ENCODE data around the gene EGFL7. TPM values are rescaled to one million over a fixed set of nuclear protein-coding genes. Genes with fewer than 3 reads are reported as not detected.

Gene EGFL7
- total RNA-seq, 2 donors from 2014 or later = 31.5 to 34.0 TPM

DNA sequence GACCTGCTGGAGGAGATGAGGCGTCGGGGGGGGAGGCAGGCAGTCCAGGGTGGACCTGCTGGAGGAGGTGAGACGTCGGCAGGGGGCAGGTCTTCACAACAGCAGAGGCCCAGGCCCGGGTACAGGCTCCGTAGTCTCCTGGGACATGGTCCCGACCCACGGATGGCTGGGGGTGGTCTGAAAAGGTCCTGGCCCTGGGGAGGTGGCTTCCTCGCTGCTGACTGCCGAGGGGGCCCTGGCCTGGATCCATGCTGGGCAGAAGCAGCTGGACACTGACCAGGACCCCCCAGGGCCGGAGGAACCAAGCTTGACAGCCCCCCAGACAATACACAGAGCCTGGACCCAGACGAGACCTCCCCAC, 8.5 kb downstream of the EGFL7 start:
- Mint-ChIP-seq H3K9me3 (no peaks in the 10 kb centered on the region), H3K36me3 (ENCODE audit: low read depth) (peaks cover 3% of the 10 kb centered on the region), H3K27ac (no peak overlapping the region), H3K4me3 (no peak overlapping the region), H3K27me3 (ENCODE audit: insufficient read depth) (peaks cover 2% of the 10 kb centered on the region), H3K4me1 (peaks cover 3% of the 10 kb centered on the region)
- Histone ChIP-seq H3K9me3 (ENCODE audit: control insufficient read depth, low read length) (no peaks in the 10 kb centered on the region), H3K4me1 (ENCODE audit: control insufficient read depth, insufficient read depth, low read length) (no peaks in the 10 kb centered on the region), H3K36me3 (ENCODE audit: control insufficient read depth, insufficient read depth, low read length) (peaks cover 5% of the 10 kb centered on the region), H3K27ac (ENCODE audit: low read depth, low read length) (no peak overlapping the region), H3K4me3 (ENCODE audit: low read length) (no peak overlapping the region), H3K9ac (ENCODE audit: extremely low read depth, low read length, poor library complexity, severe bottlenecking) (no peak overlapping the region), H3K27me3 (ENCODE audit: control insufficient read depth, insufficient read depth, low read length, poor library complexity, severe bottlenecking) (no peaks in the 10 kb centered on the region)
- WGBS, 2 experiments (ENCODE audit: insufficient coverage in 1 of 2, insufficient read length in 1 of 2) = 80 to 85% methylated on average over 4 to 12 of the region's 12 CpGs
- TF ChIP-seq, protein P1, sequence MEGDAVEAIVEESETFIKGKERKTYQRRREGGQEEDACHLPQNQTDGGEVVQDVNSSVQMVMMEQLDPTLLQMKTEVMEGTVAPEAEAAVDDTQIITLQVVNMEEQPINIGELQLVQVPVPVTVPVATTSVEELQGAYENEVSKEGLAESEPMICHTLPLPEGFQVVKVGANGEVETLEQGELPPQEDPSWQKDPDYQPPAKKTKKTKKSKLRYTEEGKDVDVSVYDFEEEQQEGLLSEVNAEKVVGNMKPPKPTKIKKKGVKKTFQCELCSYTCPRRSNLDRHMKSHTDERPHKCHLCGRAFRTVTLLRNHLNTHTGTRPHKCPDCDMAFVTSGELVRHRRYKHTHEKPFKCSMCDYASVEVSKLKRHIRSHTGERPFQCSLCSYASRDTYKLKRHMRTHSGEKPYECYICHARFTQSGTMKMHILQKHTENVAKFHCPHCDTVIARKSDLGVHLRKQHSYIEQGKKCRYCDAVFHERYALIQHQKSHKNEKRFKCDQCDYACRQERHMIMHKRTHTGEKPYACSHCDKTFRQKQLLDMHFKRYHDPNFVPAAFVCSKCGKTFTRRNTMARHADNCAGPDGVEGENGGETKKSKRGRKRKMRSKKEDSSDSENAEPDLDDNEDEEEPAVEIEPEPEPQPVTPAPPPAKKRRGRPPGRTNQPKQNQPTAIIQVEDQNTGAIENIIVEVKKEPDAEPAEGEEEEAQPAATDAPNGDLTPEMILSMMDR (conservative IDR thresholded peaks at IDR 0.05) = no peak
- no peak for DNase-seq

DNA sequence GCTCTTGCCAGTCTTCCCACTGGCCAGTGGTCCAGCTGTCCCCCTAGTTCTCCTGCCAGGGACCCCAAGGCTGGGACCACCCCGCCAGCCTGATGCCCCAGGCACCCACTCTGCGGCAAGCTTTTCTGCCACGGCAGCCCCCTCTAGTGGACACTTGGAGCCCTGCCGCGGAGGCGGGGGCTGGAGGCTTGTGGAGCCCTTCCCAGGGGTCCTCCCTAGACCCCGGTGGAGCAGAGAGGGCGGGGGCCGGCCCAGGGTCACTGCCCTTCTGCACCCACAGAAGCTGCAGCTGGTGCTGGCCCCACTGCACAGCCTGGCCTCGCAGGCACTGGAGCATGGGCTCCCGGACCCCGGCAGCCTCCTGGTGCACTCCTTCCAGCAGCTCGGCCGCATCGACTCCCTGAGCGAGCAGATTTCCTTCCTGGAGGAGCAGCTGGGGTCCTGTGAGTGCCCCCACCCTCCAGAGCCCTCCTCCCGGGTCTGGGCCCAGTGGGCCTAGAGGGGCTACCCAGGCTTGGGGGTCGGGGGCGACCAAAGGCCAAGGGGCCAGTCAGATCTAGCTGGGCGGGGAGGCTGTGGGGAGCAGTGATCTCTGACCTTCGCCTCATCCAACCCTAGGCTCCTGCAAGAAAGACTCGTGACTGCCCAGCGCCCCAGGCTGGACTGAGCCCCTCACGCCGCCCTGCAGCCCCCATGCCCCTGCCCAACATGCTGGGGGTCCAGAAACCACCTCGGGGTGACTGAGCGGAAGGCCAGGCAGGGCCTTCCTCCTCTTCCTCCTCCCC, 9.1 kb downstream of the EGFL7 start:
- Mint-ChIP-seq H3K27me3 (ENCODE audit: insufficient read depth) (no peaks in the 10 kb centered on the region), H3K9me3 (no peaks in the 10 kb centered on the region), H3K27ac (no peak overlapping the region), H3K4me1 (peaks cover 3% of the 10 kb centered on the region), H3K36me3 (ENCODE audit: low read depth) (peaks cover 3% of the 10 kb centered on the region), H3K4me3 (no peak overlapping the region)
- TF ChIP-seq, protein P1 (conservative IDR thresholded peaks at IDR 0.05) = peak; percentile 92
- WGBS, 2 experiments (ENCODE audit: insufficient coverage in 1 of 2, insufficient read length in 1 of 2) = 71 to 72% methylated on average over 20 to 27 of the region's 27 CpGs
- no peaks in the 10 kb centered on the region for H3K4me1 ChIP-seq (ENCODE audit: control insufficient read depth, insufficient read depth, low read length)
- peak; percentile 89 for DNase-seq
- H3K9me3 ChIP-seq (ENCODE audit: control insufficient read depth, low read length) = no peaks in the 10 kb centered on the region
- peaks cover 5% of the 10 kb centered on the region for H3K36me3 ChIP-seq (ENCODE audit: control insufficient read depth, insufficient read depth, low read length)
- H3K27me3 ChIP-seq (ENCODE audit: control insufficient read depth, insufficient read depth, low read length, poor library complexity, severe bottlenecking) = no peaks in the 10 kb centered on the region
- H3K27ac ChIP-seq (ENCODE audit: low read depth, low read length) = no peak overlapping the region
- no peak overlapping the region for H3K4me3 ChIP-seq (ENCODE audit: low read length)
- H3K9ac ChIP-seq (ENCODE audit: extremely low read depth, low read length, poor library complexity, severe bottlenecking) = no peak overlapping the region

DNA sequence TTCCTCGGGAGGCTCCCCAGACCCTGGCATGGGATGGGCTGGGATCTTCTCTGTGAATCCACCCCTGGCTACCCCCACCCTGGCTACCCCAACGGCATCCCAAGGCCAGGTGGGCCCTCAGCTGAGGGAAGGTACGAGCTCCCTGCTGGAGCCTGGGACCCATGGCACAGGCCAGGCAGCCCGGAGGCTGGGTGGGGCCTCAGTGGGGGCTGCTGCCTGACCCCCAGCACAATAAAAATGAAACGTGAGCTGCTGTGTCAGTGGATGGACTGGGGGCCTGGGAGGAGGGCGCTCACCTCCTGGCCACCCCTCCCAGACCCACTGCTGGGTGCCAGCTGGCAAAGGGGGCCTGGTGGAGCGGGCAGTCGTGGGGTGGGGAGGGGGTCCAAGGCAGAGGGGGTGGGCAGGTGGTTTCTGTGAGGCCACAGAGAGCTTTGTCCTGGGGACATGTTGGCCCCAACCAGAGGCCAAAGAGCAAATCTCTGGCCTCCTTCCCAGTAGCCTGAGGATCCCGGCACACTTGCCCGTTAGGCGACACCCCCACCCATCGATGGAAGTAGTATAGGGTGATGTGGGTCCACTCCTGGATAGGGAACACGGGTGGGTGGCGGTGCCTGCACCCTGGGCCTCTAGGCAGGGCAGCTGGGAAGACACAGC, 9.8 kb downstream of the EGFL7 start:
- H3K36me3 Mint-ChIP-seq (ENCODE audit: low read depth) = peaks cover 3% of the 10 kb centered on the region
- no peaks in the 10 kb centered on the region for H3K9me3 ChIP-seq (ENCODE audit: control insufficient read depth, low read length)
- DNase-seq = no peak
- no peaks in the 10 kb centered on the region for H3K27me3 ChIP-seq (ENCODE audit: control insufficient read depth, insufficient read depth, low read length, poor library complexity, severe bottlenecking)
- no peak overlapping the region for H3K4me3 ChIP-seq (ENCODE audit: low read length)
- no peaks in the 10 kb centered on the region for H3K27me3 Mint-ChIP-seq (ENCODE audit: insufficient read depth)
- TF ChIP-seq, protein P1 (conservative IDR thresholded peaks at IDR 0.05) = no peak
- no peak overlapping the region for H3K9ac ChIP-seq (ENCODE audit: extremely low read depth, low read length, poor library complexity, severe bottlenecking)
- peaks cover 3% of the 10 kb centered on the region for H3K4me1 Mint-ChIP-seq
- H3K9me3 Mint-ChIP-seq = no peaks in the 10 kb centered on the region
- H3K4me1 ChIP-seq (ENCODE audit: control insufficient read depth, insufficient read depth, low read length) = no peaks in the 10 kb centered on the region
- no peak overlapping the region for H3K27ac Mint-ChIP-seq
- H3K4me3 Mint-ChIP-seq = no peak overlapping the region
- H3K36me3 ChIP-seq (ENCODE audit: control insufficient read depth, insufficient read depth, low read length) = peaks cover 5% of the 10 kb centered on the region
- WGBS, 2 experiments (ENCODE audit: insufficient coverage in 1 of 2, insufficient read length in 1 of 2) = 88 to 95% methylated on average over 3 to 14 of the region's 14 CpGs
- H3K27ac ChIP-seq (ENCODE audit: low read depth, low read length) = no peak overlapping the region
